ENCODE data around the gene UBR4. TPM values are rescaled to one million over a fixed set of nuclear protein-coding genes. Genes with fewer than 3 reads are reported as not detected.

Gene UBR4
- polyA plus RNA-seq, 3 donors, result 44.3 to 93.8 (median 49.4) TPM

- Mint-ChIP-seq H3K4me3 (no peak overlapping the region), H3K27ac (peak overlapping the region in 4 of 7 donors; percentile 21 to 58 (median 52)), H3K27me3 (ENCODE audit: low read depth in 3 of 3) (no peaks in the 10 kb centered on the region), H3K9me3 (no peaks in the 10 kb centered on the region), H3K4me1 (peaks cover 14% of the 10 kb centered on the region), H3K36me3 (peaks cover 98 to 100% of the 10 kb centered on the region in 2 donors)
- Histone ChIP-seq H3K4me3 (replicated peaks in 1 of 3; ENCODE audit: low read depth in 2 of 3, low read length in 3 of 3) (no peak overlapping the region), H2AFZ (ENCODE audit: insufficient read depth, low read depth, low read length, poor library complexity, severe bottlenecking) (no peak overlapping the region), H3K4me1 (ENCODE audit: control insufficient read depth in 1 of 2, insufficient read depth in 2 of 2, low read length in 2 of 2) (peaks cover 4 to 15% of the 10 kb centered on the region in 2 donors), H3K9ac (ENCODE audit: insufficient read depth, low read length, poor library complexity, severe bottlenecking) (no peak overlapping the region), H3K36me3 (replicated peaks in 1 of 2; ENCODE audit: control insufficient read depth in 1 of 2, insufficient read depth in 2 of 2, low read length in 2 of 2) (peaks cover 100% of the 10 kb centered on the region in 2 donors), H3K4me2 (replicated peaks; ENCODE audit: extremely low read depth, low read length, poor library complexity, severe bottlenecking) (no peak overlapping the region), H3K27me3 (ENCODE audit: control insufficient read depth in 2 of 2, insufficient read depth in 2 of 2, low read length in 2 of 2) (no peaks in the 10 kb centered on the region), H4K20me1 (ENCODE audit: insufficient read depth, low read length) (peaks cover 4% of the 10 kb centered on the region), H3K9me3 (replicated peaks in 1 of 2; ENCODE audit: control insufficient read depth in 1 of 2, insufficient read depth in 1 of 2, low read length in 2 of 2) (no peaks in the 10 kb centered on the region), H3K27ac (ENCODE audit: low read depth in 1 of 2, low read length in 2 of 2) (peak overlapping the region in 1 of 2 donors; percentile 43), H3K79me2 (ENCODE audit: insufficient read depth, low read length) (no peaks in the 10 kb centered on the region)
- TF ChIP-seq, protein P1, sequence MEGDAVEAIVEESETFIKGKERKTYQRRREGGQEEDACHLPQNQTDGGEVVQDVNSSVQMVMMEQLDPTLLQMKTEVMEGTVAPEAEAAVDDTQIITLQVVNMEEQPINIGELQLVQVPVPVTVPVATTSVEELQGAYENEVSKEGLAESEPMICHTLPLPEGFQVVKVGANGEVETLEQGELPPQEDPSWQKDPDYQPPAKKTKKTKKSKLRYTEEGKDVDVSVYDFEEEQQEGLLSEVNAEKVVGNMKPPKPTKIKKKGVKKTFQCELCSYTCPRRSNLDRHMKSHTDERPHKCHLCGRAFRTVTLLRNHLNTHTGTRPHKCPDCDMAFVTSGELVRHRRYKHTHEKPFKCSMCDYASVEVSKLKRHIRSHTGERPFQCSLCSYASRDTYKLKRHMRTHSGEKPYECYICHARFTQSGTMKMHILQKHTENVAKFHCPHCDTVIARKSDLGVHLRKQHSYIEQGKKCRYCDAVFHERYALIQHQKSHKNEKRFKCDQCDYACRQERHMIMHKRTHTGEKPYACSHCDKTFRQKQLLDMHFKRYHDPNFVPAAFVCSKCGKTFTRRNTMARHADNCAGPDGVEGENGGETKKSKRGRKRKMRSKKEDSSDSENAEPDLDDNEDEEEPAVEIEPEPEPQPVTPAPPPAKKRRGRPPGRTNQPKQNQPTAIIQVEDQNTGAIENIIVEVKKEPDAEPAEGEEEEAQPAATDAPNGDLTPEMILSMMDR (IDR thresholded peaks at IDR 0.05), result no peak
- intact Hi-C loops (cut with micrococcal nuclease), result loop anchor here in 1 of 2 donors (10.0 kb wide), 1 partner anchor 61 kb away; no protein-coding TSS in a partner anchor
- no peak for DNase-seq
- WGBS (ENCODE audit: insufficient coverage), result 0% methylated on average over 3 of the region's 5 CpGs
These were observed 85.8 kb downstream of the UBR4 start for GRCh38 chr1:19124273-19124672.

DNA sequence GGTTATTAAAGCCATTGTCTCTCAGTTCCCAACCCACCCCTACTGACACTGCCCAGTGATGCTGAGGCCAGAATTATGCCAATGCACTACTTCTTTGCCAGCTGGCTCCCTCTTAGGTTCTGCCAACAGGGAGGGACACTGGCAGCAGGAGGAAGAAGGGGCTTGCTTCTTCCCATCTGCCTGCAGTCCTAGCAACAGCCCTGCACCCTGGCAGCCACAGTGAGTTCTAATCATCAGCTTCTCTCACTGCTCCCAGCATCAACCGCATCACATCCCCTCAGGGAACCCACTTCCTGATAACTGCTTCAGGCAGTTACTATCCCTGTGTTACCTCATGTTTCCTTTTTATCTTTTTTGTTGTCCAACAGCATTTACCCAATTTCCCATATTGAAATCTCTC lies 86.2 kb downstream of the UBR4 start:
- Mint-ChIP-seq H3K27me3 (ENCODE audit: low read depth in 3 of 3) (no peaks in the 10 kb centered on the region), H3K27ac (peak overlapping the region in 1 of 7 donors; percentile 55), H3K4me3 (no peak overlapping the region), H3K9me3 (no peaks in the 10 kb centered on the region), H3K36me3 (peaks cover 98 to 100% of the 10 kb centered on the region in 2 donors), H3K4me1 (peaks cover 11% of the 10 kb centered on the region)
- H3K79me2 ChIP-seq (ENCODE audit: insufficient read depth, low read length), result no peaks in the 10 kb centered on the region
- H4K20me1 ChIP-seq (ENCODE audit: insufficient read depth, low read length), result peaks cover 4% of the 10 kb centered on the region
- WGBS (ENCODE audit: insufficient coverage), result 0% methylated on average over 1 of the region's 1 CpG
- no peaks in the 10 kb centered on the region for H3K9me3 ChIP-seq (replicated peaks in 1 of 2; ENCODE audit: control insufficient read depth in 1 of 2, insufficient read depth in 1 of 2, low read length in 2 of 2)
- H3K27me3 ChIP-seq (ENCODE audit: control insufficient read depth in 2 of 2, insufficient read depth in 2 of 2, low read length in 2 of 2), result no peaks in the 10 kb centered on the region
- no peak overlapping the region for H3K9ac ChIP-seq (ENCODE audit: insufficient read depth, low read length, poor library complexity, severe bottlenecking)
- no peak overlapping the region for H3K4me2 ChIP-seq (replicated peaks; ENCODE audit: extremely low read depth, low read length, poor library complexity, severe bottlenecking)
- TF ChIP-seq, protein P1 (IDR thresholded peaks at IDR 0.05), result no peak
- no peak for DNase-seq
- H3K27ac ChIP-seq (ENCODE audit: low read depth in 1 of 2, low read length in 2 of 2), result peak overlapping the region in 1 of 2 donors; percentile 43
- peaks cover 4 to 15% of the 10 kb centered on the region in 2 donors for H3K4me1 ChIP-seq (ENCODE audit: control insufficient read depth in 1 of 2, insufficient read depth in 2 of 2, low read length in 2 of 2)
- intact Hi-C loops (cut with micrococcal nuclease), result loop anchor here in 1 of 2 donors (10.0 kb wide), 1 partner anchor 61 kb away; no protein-coding TSS in a partner anchor
- H2AFZ ChIP-seq (ENCODE audit: insufficient read depth, low read depth, low read length, poor library complexity, severe bottlenecking), result no peak overlapping the region
- H3K36me3 ChIP-seq (replicated peaks in 1 of 2; ENCODE audit: control insufficient read depth in 1 of 2, insufficient read depth in 2 of 2, low read length in 2 of 2), result peaks cover 100% of the 10 kb centered on the region in 2 donors
- no peak overlapping the region for H3K4me3 ChIP-seq (replicated peaks in 1 of 3; ENCODE audit: low read depth in 2 of 3, low read length in 3 of 3)

Measured in CD14-positive monocyte (primary cell).